ENCODE data around the gene MRPL55. TPM values are rescaled to one million over a fixed set of nuclear protein-coding genes. Genes with fewer than 3 reads are reported as not detected.

MRPL55 gene
- total and polyA plus RNA-seq, 2 of the 13 experiments (the other 11 are each of a cell fraction or from before 2014, with no cell fraction given) = 58.6 to 92.9 TPM

- Histone ChIP-seq H3K9ac (ENCODE audit: insufficient read depth, low read depth, low read length) (peak overlapping the region; percentile 100), H3K4me1 (ENCODE audit: insufficient read depth, low read length) (peaks cover 34% of the 10 kb centered on the region), H4K20me1 (ENCODE audit: insufficient read depth, low read length) (peaks cover 34% of the 10 kb centered on the region), H3K4me3 (replicated peaks in 1 of 3; ENCODE audit: insufficient read depth in 1 of 3, low read depth in 2 of 3, low read length in 3 of 3) (peak overlapping the region; percentile 70 to 93 (median 85)), H3K4me2 (ENCODE audit: low read depth, low read length) (peak overlapping the region; percentile 96), H3K27ac (ENCODE audit: extremely low read length, insufficient read depth, low read length) (peak overlapping the region; percentile 72), H3K36me3 (replicated peaks in 1 of 2; ENCODE audit: control insufficient read depth in 1 of 2, insufficient read depth in 2 of 2, low read length in 2 of 2) (peaks cover 0 to 8% of the 10 kb centered on the region in 2 experiments; a peak in 2 of 5 replicates), H3K9me3 (ENCODE audit: low read length) (no peaks in the 10 kb centered on the region), H3K79me2 (ENCODE audit: insufficient read depth, low read length) (peaks cover 54% of the 10 kb centered on the region), H2AFZ (ENCODE audit: low read length) (no peak overlapping the region), H3K27me3 (ENCODE audit: control insufficient read depth in 1 of 2, insufficient read depth in 2 of 2, low read length in 2 of 2) (no peaks in the 10 kb centered on the region; a peak in 1 of 5 replicates)
- ChIA-PET POLR2A (interaction anchor here (1.0 to 2.1 kb wide), 8 partner anchors 8 to 92 kb away, joined by 3 to 18 read pairs (median 4); partner anchors contain the start of gene IBA57), CTCF (ENCODE audit: low intra/inter-chr PET ratio, low total read pairs) (no interaction called here)
- BruUV-seq (replicated peaks) = TSS peak; percentile 36
- WGBS (ENCODE audit: low lambda C conversion rate) = 16% methylated on average over 6 of the region's 31 CpGs
- ATAC-seq (peak; percentile 45), FAIRE-seq (no peak), DNase-seq (ENCODE audit: low spot score) (no peak)
- intact Hi-C loops (cut with micrococcal nuclease; ENCODE audit: unreplicated experiment) = loop anchor here (10.0 kb wide), 1 partner anchor 1147 kb away; no protein-coding TSS in a partner anchor
- in situ Hi-C loops (cut with HindIII; ENCODE audit: extremely low pct_ligation_motif_present, low pct_unique_long_range_greater_than_20kb) = no loop called here
- TF ChIP-seq CENPT (CRISPR knock-in tag; IDR thresholded peaks at IDR 0.05; ENCODE audit: low read depth) (no peak; the same call in 1 of the 2 replicates), ZFP90 (CRISPR knock-in tag; IDR thresholded peaks at IDR 0.05; ENCODE audit: borderline replicate concordance) (no peak), MAX (IDR thresholded peaks at IDR 0.05) (0 out of 2 replicates have a peak, but pooled peaks have one; percentile 8), SAFB2 (CRISPR knock-in tag; IDR thresholded peaks at IDR 0.05; ENCODE audit: borderline replicate concordance, low read depth) (no peak), THAP8 (CRISPR knock-in tag; IDR thresholded peaks at IDR 0.05; ENCODE audit: borderline replicate concordance) (0 out of 2 replicates have a peak, but pooled peaks have one; percentile 55), SIN3A (IDR thresholded peaks at IDR 0.05; ENCODE audit: borderline replicate concordance, low read depth, low read length) (peak; percentile 14; the same call in 1 of the 2 replicates), POLR2A (IDR thresholded peaks at IDR 0.05; ENCODE audit: insufficient read depth in 1 of 2, low read depth in 2 of 2, low read length in 2 of 2) (peak in 1 of 2 experiments; percentile 62), DDIT3 (CRISPR knock-in tag; IDR thresholded peaks at IDR 0.05) (no peak), ZFP36L1 (CRISPR knock-in tag; IDR thresholded peaks at IDR 0.05) (no peak), ZFX (CRISPR knock-in tag; IDR thresholded peaks at IDR 0.05; ENCODE audit: low read depth) (peak; percentile 53; the same call in 1 of the 2 replicates), ZFY (CRISPR knock-in tag; IDR thresholded peaks at IDR 0.05) (peak; percentile 58; the same call in 1 of the 2 replicates), AGO2 (optimal IDR thresholded peaks at IDR 0.05; ENCODE audit: low read depth, low read length) (no peak), NCOA5 (CRISPR knock-in tag; IDR thresholded peaks at IDR 0.05) (no peak), ZBTB7A (CRISPR knock-in tag; IDR thresholded peaks at IDR 0.05) (peak; percentile 71; the same call in 1 of the 2 replicates), ZNF260 (CRISPR knock-in tag; IDR thresholded peaks at IDR 0.05; ENCODE audit: borderline replicate concordance, low read depth) (peak; percentile 73; the same call in 1 of the 2 replicates), ZNF891 (CRISPR knock-in tag; IDR thresholded peaks at IDR 0.05) (0 out of 2 replicates have a peak, but pooled peaks have one; percentile 2), ZNF609 (CRISPR knock-in tag; IDR thresholded peaks at IDR 0.05; ENCODE audit: borderline replicate concordance) (no peak), ZNF12 (CRISPR knock-in tag; IDR thresholded peaks at IDR 0.05) (0 out of 2 replicates have a peak, but pooled peaks have one; percentile 13)
Observed at GRCh38 chr1:228081578-228082213, 27.4 kb downstream of the MRPL55 start.

Measured in HepG2 (cell line).